ENCODE results near the gene NKX2-4. TPM values are rescaled to one million over a fixed set of nuclear protein-coding genes. Genes with fewer than 3 reads are reported as not detected.

NKX2-4 gene
- total and polyA plus RNA-seq, 2 donors (not counting 1 experiment from before 2014, with no cell fraction given): not detected

GRCh38 chr20:21358737-21359136 lies 38.6 kb downstream of the NKX2-4 start:
- CTCF ChIA-PET: no interaction called here
- no peaks in the 10 kb centered on the region for H3K9me3 ChIP-seq (ENCODE audit: control extremely low read depth in 1 of 3, control insufficient read depth in 2 of 3, insufficient read depth in 1 of 3, low read length in 2 of 3)
- no peak overlapping the region for H3K27ac ChIP-seq (ENCODE audit: low read length in 2 of 2)
- no peaks in the 10 kb centered on the region for H3K79me2 ChIP-seq (ENCODE audit: control insufficient read depth, insufficient read depth, low read length)
- no peak overlapping the region for H3K4me3 Mint-ChIP-seq
- no peaks in the 10 kb centered on the region for H3K4me1 Mint-ChIP-seq
- intact Hi-C loops (cut with micrococcal nuclease): no loop called here
- no peak overlapping the region for H3K27ac Mint-ChIP-seq
- H3K36me3 ChIP-seq (replicated peaks in 1 of 2; ENCODE audit: control extremely low read depth in 1 of 2, control insufficient read depth in 1 of 2, extremely low read depth in 1 of 2, insufficient read depth in 2 of 2, low read length in 1 of 2): peaks cover 19 to 68% of the 10 kb centered on the region in 2 experiments
- no peaks in the 10 kb centered on the region for H3K9me3 Mint-ChIP-seq (ENCODE audit: insufficient read depth)
- H4K20me1 ChIP-seq (ENCODE audit: control insufficient read depth, insufficient read depth, low read length, poor library complexity, severe bottlenecking): no peaks in the 10 kb centered on the region
- ATAC-seq (ENCODE audit: low read depth) (no peak), DNase-seq (no peak)
- H3K27me3 Mint-ChIP-seq: no peaks in the 10 kb centered on the region
- H3K9ac ChIP-seq (ENCODE audit: low read length): no peak overlapping the region
- TF ChIP-seq CTCF (IDR thresholded peaks at IDR 0.05) (no peak), EZH2 (IDR thresholded peaks at IDR 0.05; ENCODE audit: borderline replicate concordance, insufficient read depth, low read depth, low read length, poor library complexity, severe bottlenecking) (no peak)
- no peak overlapping the region for H2AFZ ChIP-seq (ENCODE audit: insufficient read depth, low read depth, low read length, poor library complexity, severe bottlenecking)
- no peak overlapping the region for H3K4me3 ChIP-seq (ENCODE audit: control extremely low read depth in 1 of 5, extremely low read depth in 1 of 5, insufficient read depth in 1 of 5, low read depth in 2 of 5, low read length in 4 of 5)
- H3K27me3 ChIP-seq (replicated peaks in 1 of 4; ENCODE audit: control extremely low read depth in 1 of 4, control insufficient read depth in 3 of 4, insufficient read depth in 4 of 4, low read length in 3 of 4): no peaks in the 10 kb centered on the region
- no peak overlapping the region for H3K4me2 ChIP-seq (replicated peaks; ENCODE audit: low read depth, low read length, poor library complexity, severe bottlenecking)
- WGBS (ENCODE audit: insufficient coverage): 100% methylated on average over 2 of the region's 5 CpGs
- H3K4me1 ChIP-seq (ENCODE audit: control insufficient read depth in 2 of 2, insufficient read depth in 2 of 2, low read length in 2 of 2): no peaks in the 10 kb centered on the region
- POLR2A ChIA-PET: no interaction called here

GRCh38 chr20:21357844-21358243 lies 39.5 kb downstream of the NKX2-4 start:
- no peak overlapping the region for H3K4me2 ChIP-seq (replicated peaks; ENCODE audit: low read depth, low read length, poor library complexity, severe bottlenecking)
- no peak overlapping the region for H3K4me3 ChIP-seq (ENCODE audit: control extremely low read depth in 1 of 5, extremely low read depth in 1 of 5, insufficient read depth in 1 of 5, low read depth in 2 of 5, low read length in 4 of 5)
- H3K27ac Mint-ChIP-seq: no peak overlapping the region
- H2AFZ ChIP-seq (ENCODE audit: insufficient read depth, low read depth, low read length, poor library complexity, severe bottlenecking): no peak overlapping the region
- H3K9me3 ChIP-seq (ENCODE audit: control extremely low read depth in 1 of 3, control insufficient read depth in 2 of 3, insufficient read depth in 1 of 3, low read length in 2 of 3): no peaks in the 10 kb centered on the region
- POLR2A ChIA-PET: no interaction called here
- H3K27ac ChIP-seq (ENCODE audit: low read length in 2 of 2): no peak overlapping the region
- CTCF ChIA-PET: no interaction called here
- intact Hi-C loops (cut with micrococcal nuclease): no loop called here
- no peaks in the 10 kb centered on the region for H3K27me3 ChIP-seq (replicated peaks in 1 of 4; ENCODE audit: control extremely low read depth in 1 of 4, control insufficient read depth in 3 of 4, insufficient read depth in 4 of 4, low read length in 3 of 4)
- no peak overlapping the region for H3K4me3 Mint-ChIP-seq
- H4K20me1 ChIP-seq (ENCODE audit: control insufficient read depth, insufficient read depth, low read length, poor library complexity, severe bottlenecking): no peaks in the 10 kb centered on the region
- ATAC-seq (ENCODE audit: low read depth): no peak
- WGBS (ENCODE audit: insufficient coverage): no CpG with 5 or more reads among the region's 1 CpG
- no peaks in the 10 kb centered on the region for H3K4me1 Mint-ChIP-seq
- no peak overlapping the region for H3K9ac ChIP-seq (ENCODE audit: low read length)
- no peak for TF ChIP-seq EZH2 (IDR thresholded peaks at IDR 0.05; ENCODE audit: borderline replicate concordance, insufficient read depth, low read depth, low read length, poor library complexity, severe bottlenecking)
- peaks cover 19 to 64% of the 10 kb centered on the region in 2 experiments for H3K36me3 ChIP-seq (replicated peaks in 1 of 2; ENCODE audit: control extremely low read depth in 1 of 2, control insufficient read depth in 1 of 2, extremely low read depth in 1 of 2, insufficient read depth in 2 of 2, low read length in 1 of 2)
- H3K27me3 Mint-ChIP-seq: no peaks in the 10 kb centered on the region
- no peaks in the 10 kb centered on the region for H3K4me1 ChIP-seq (ENCODE audit: control insufficient read depth in 2 of 2, insufficient read depth in 2 of 2, low read length in 2 of 2)
- no peaks in the 10 kb centered on the region for H3K9me3 Mint-ChIP-seq (ENCODE audit: insufficient read depth)
- DNase-seq: no peak
- no peaks in the 10 kb centered on the region for H3K79me2 ChIP-seq (ENCODE audit: control insufficient read depth, insufficient read depth, low read length)
